ENCODE results near the gene CSMD2. TPM values are rescaled to one million over a fixed set of nuclear protein-coding genes. Genes with fewer than 3 reads are reported as not detected.

The CSMD2 gene
- total RNA-seq, 4 donors from 2014 or later = 8.6 TPM; not detected in 3

- TF ChIP-seq POLR2A (IDR thresholded peaks at IDR 0.05) (no peak), CTCF (IDR thresholded peaks at IDR 0.05) (no peak)
- Histone ChIP-seq H3K9me3 (no peaks in the 10 kb centered on the region), H3K4me3 (no peak overlapping the region), H3K27me3 (no peaks in the 10 kb centered on the region), H3K4me1 (no peaks in the 10 kb centered on the region), H3K27ac (no peak overlapping the region), H3K36me3 (no peaks in the 10 kb centered on the region)
- intact Hi-C loops (cut with DNase I; ENCODE audit: low total_unique reads) = no loop called here
- DNase-seq = no peak
Measured at GRCh38 chr1:34070201-34070836, 94.7 kb downstream of the CSMD2 start.

GRCh38 chr1:34066981-34067603, 97.9 kb downstream of the CSMD2 start:
- no peaks in the 10 kb centered on the region for H3K27me3 ChIP-seq
- H3K9me3 ChIP-seq = no peaks in the 10 kb centered on the region
- no peak overlapping the region for H3K4me3 ChIP-seq
- H3K36me3 ChIP-seq = no peaks in the 10 kb centered on the region
- no peak for DNase-seq
- intact Hi-C loops (cut with DNase I; ENCODE audit: low total_unique reads) = no loop called here
- no peak for TF ChIP-seq CTCF (IDR thresholded peaks at IDR 0.05)
- TF ChIP-seq POLR2A (IDR thresholded peaks at IDR 0.05) = no peak
- no peaks in the 10 kb centered on the region for H3K4me1 ChIP-seq
- H3K27ac ChIP-seq = no peak overlapping the region

GRCh38 chr1:34066166-34066565, 98.9 kb downstream of the CSMD2 start:
- no peak for DNase-seq

GRCh38 chr1:34065498-34065897, 99.5 kb downstream of the CSMD2 start:
- Histone ChIP-seq H3K36me3 (no peaks in the 10 kb centered on the region), H3K4me3 (no peak overlapping the region), H3K27ac (no peak overlapping the region), H3K4me1 (no peaks in the 10 kb centered on the region), H3K27me3 (no peaks in the 10 kb centered on the region), H3K9me3 (no peaks in the 10 kb centered on the region)
- TF ChIP-seq POLR2A (IDR thresholded peaks at IDR 0.05) = no peak
- intact Hi-C loops (cut with DNase I; ENCODE audit: low total_unique reads) = no loop called here
- no peak for DNase-seq

More at GRCh38 chr1:34066166-34066565, 98.9 kb downstream of the CSMD2 start:
- Histone ChIP-seq H3K27me3 (no peaks in the 10 kb centered on the region), H3K9me3 (no peaks in the 10 kb centered on the region), H3K4me3 (no peak overlapping the region), H3K4me1 (no peaks in the 10 kb centered on the region), H3K27ac (no peak overlapping the region), H3K36me3 (no peaks in the 10 kb centered on the region)
- TF ChIP-seq CTCF (IDR thresholded peaks at IDR 0.05) (no peak), POLR2A (IDR thresholded peaks at IDR 0.05) (no peak)
- intact Hi-C loops (cut with DNase I; ENCODE audit: low total_unique reads) = no loop called here

GRCh38 chr1:34060901-34061415, 104.1 kb downstream of the CSMD2 start:
- Histone ChIP-seq H3K27ac (no peak overlapping the region), H3K4me3 (no peak overlapping the region), H3K27me3 (no peaks in the 10 kb centered on the region), H3K36me3 (no peaks in the 10 kb centered on the region), H3K4me1 (no peaks in the 10 kb centered on the region), H3K9me3 (no peaks in the 10 kb centered on the region)
- TF ChIP-seq CTCF (IDR thresholded peaks at IDR 0.05) = no peak
- TF ChIP-seq POLR2A (IDR thresholded peaks at IDR 0.05) = no peak
- intact Hi-C loops (cut with DNase I; ENCODE audit: low total_unique reads) = no loop called here
- DNase-seq = no peak
